CD14-positive monocyte (primary cell): ENCODE data around the gene TMEM174. TPM values are rescaled to one million over a fixed set of nuclear protein-coding genes. Genes with fewer than 3 reads are reported as not detected.

ENCODE experiments used
- DNase-seq, 3 donors: peaks; one replicate each; pipeline ENCODE4 v3.0.0-alpha.2; 2011 to 2022
- H2AFZ ChIP-seq: 2 replicates; pipeline ENCODE4 v1.6.0; 2012; ENCODE audit warnings: mild to moderate bottlenecking, low read depth, low read length, inconsistent platforms; ENCODE audit not compliant: insufficient read depth, poor library complexity, severe bottlenecking
- H3K27ac ChIP-seq, 2 donors: 1 replicate in 1 of 2; 2 replicates in 1 of 2; pipeline ENCODE4 v1.5.1; 2012 to 2013; ENCODE audit warnings: low read length in 2 of 2, control low read depth in 1 of 2, inconsistent platforms in 1 of 2, low read depth in 1 of 2, mild to moderate bottlenecking in 1 of 2
- H3K27me3 ChIP-seq, 2 donors: one replicate each; pipeline versions ENCODE4 v1.6.0 to v1.6.1; 2011 to 2013; ENCODE audit warnings: low read length in 2 of 2; ENCODE audit not compliant: control insufficient read depth in 2 of 2, insufficient read depth in 2 of 2
- H3K36me3 ChIP-seq, 2 donors: replicated peaks in 1 of 2; 1 replicate in 1 of 2; 2 replicates in 1 of 2; pipeline versions ENCODE4 v1.5.1 to v1.6.1; 2012 to 2013; ENCODE audit warnings: low read length in 2 of 2, control low read depth in 1 of 2, inconsistent platforms in 1 of 2, mild to moderate bottlenecking in 1 of 2; ENCODE audit not compliant: insufficient read depth in 2 of 2, control insufficient read depth in 1 of 2
- H3K4me1 ChIP-seq, 2 donors: 1 replicate in 1 of 2; 2 replicates in 1 of 2; pipeline versions ENCODE4 v1.5.1 to v1.6.1; 2012 to 2013; ENCODE audit warnings: low read length in 2 of 2, control low read depth in 1 of 2, inconsistent platforms in 1 of 2, mild to moderate bottlenecking in 1 of 2, moderate library complexity in 1 of 2; ENCODE audit not compliant: insufficient read depth in 2 of 2, control insufficient read depth in 1 of 2
- H3K4me2 ChIP-seq: replicated peaks from 2 replicates; pipeline ENCODE3; 2012; ENCODE audit warnings: low read length, moderate library complexity, mild to moderate bottlenecking; ENCODE audit not compliant: poor library complexity, severe bottlenecking; ENCODE audit errors: extremely low read depth
- H3K4me3 ChIP-seq, 3 experiments: fragments of 200-600 bp in 1 of 3; sonication (generic) in 1 of 3; replicated peaks in 1 of 3; 1 replicate in 2 of 3; 2 replicates in 1 of 3; pipeline ENCODE4 v1.5.1; 2011 to 2013; ENCODE audit warnings: low read length in 3 of 3, mild to moderate bottlenecking in 3 of 3, control low read depth in 2 of 3, low read depth in 2 of 3, inconsistent platforms in 1 of 3, moderate library complexity in 1 of 3
- H3K79me2 ChIP-seq: 2 replicates; pipeline ENCODE4 v1.6.0; 2012; ENCODE audit warnings: mild to moderate bottlenecking, control low read depth, inconsistent platforms, low read length, moderate library complexity; ENCODE audit not compliant: insufficient read depth
- H3K9ac ChIP-seq: 2 replicates; pipeline ENCODE4 v1.6.0; 2017; ENCODE audit warnings: low read length, mild to moderate bottlenecking; ENCODE audit not compliant: insufficient read depth, poor library complexity, severe bottlenecking
- H3K9me3 ChIP-seq, 2 donors: replicated peaks in 1 of 2; 1 replicate in 1 of 2; 2 replicates in 1 of 2; pipeline versions ENCODE4 v1.5.1 to v1.6.1; 2012 to 2013; ENCODE audit warnings: low read length in 2 of 2, control low read depth in 1 of 2; ENCODE audit not compliant: control insufficient read depth in 1 of 2, insufficient read depth in 1 of 2
- H4K20me1 ChIP-seq: 2 replicates; pipeline ENCODE4 v1.6.0; 2012; ENCODE audit warnings: mild to moderate bottlenecking, low read length, control low read depth, moderate library complexity; ENCODE audit not compliant: insufficient read depth
- H3K27ac Mint-ChIP-seq, 7 donors: one replicate each; pipeline ENCODE4 v1.8.0; 2020; ENCODE audit warnings: mild to moderate bottlenecking in 7 of 7, mixed read lengths in 7 of 7, moderate library complexity in 6 of 7, inconsistent platforms in 2 of 7
- H3K27me3 Mint-ChIP-seq, 3 donors: one replicate each; pipeline ENCODE4 v1.8.0; 2021 to 2022; ENCODE audit warnings: low read depth in 3 of 3, mild to moderate bottlenecking in 3 of 3, mixed read lengths in 3 of 3, moderate library complexity in 3 of 3, inconsistent platforms in 1 of 3
- H3K36me3 Mint-ChIP-seq, 2 donors: one replicate each; pipeline ENCODE4 v1.8.0; 2020; ENCODE audit warnings: mixed read lengths in 2 of 2, inconsistent platforms in 1 of 2, mild to moderate bottlenecking in 1 of 2
- H3K4me1 Mint-ChIP-seq: one replicate; pipeline ENCODE4 v1.8.0; 2020; ENCODE audit warnings: mild to moderate bottlenecking, mixed read lengths
- H3K4me3 Mint-ChIP-seq, 2 donors: one replicate each; pipeline ENCODE4 v1.8.0; 2020; ENCODE audit warnings: mild to moderate bottlenecking in 2 of 2, mixed read lengths in 2 of 2, moderate library complexity in 1 of 2
- H3K9me3 Mint-ChIP-seq, 7 donors: one replicate each; pipeline ENCODE4 v1.8.0; 2020 to 2022; ENCODE audit warnings: mixed read lengths in 7 of 7, mild to moderate bottlenecking in 6 of 7, moderate library complexity in 6 of 7, inconsistent platforms in 2 of 7
- CTCF ChIP-seq: fragments of 200-600 bp; IDR thresholded peaks from one replicate; pipeline ENCODE4 v1.8.0; 2022; ENCODE audit warnings: antibody characterized with exemption, mild to moderate bottlenecking
- WGBS: methylation state at CpG from one replicate; pipeline ENCODE4 v1.1.5; 2013; ENCODE audit warnings: missing lambda C conversion rate; ENCODE audit not compliant: insufficient coverage; 5-methylcytosine and 5-hydroxymethylcytosine counted together
- intact Hi-C, 2 donors: fragments of 100-400 bp; cut with micrococcal nuclease; formaldehyde crosslinking; loops; one replicate each; pipeline versions ENCODE4 v1.15.0 to v1.15.1; 2023
- polyA plus RNA-seq, 3 donors: library from polyadenylated mRNA; depleted of rRNA in 1 of 3; unstranded in 2 of 3; stranded (reverse) in 1 of 3; fragments of 300-500 nt in 2 of 3; fragments of >200 nt in 1 of 3; fragmentation: Illumina TruSeq in 2 of 3; gene quantifications; 1 replicate in 2 of 3; 2 replicates in 1 of 3; pipeline ENCODE4 v1.2.3, GENCODE V29; 2012 to 2021

Gene TMEM174
- polyA plus RNA-seq, 3 donors = not detected

DNA sequence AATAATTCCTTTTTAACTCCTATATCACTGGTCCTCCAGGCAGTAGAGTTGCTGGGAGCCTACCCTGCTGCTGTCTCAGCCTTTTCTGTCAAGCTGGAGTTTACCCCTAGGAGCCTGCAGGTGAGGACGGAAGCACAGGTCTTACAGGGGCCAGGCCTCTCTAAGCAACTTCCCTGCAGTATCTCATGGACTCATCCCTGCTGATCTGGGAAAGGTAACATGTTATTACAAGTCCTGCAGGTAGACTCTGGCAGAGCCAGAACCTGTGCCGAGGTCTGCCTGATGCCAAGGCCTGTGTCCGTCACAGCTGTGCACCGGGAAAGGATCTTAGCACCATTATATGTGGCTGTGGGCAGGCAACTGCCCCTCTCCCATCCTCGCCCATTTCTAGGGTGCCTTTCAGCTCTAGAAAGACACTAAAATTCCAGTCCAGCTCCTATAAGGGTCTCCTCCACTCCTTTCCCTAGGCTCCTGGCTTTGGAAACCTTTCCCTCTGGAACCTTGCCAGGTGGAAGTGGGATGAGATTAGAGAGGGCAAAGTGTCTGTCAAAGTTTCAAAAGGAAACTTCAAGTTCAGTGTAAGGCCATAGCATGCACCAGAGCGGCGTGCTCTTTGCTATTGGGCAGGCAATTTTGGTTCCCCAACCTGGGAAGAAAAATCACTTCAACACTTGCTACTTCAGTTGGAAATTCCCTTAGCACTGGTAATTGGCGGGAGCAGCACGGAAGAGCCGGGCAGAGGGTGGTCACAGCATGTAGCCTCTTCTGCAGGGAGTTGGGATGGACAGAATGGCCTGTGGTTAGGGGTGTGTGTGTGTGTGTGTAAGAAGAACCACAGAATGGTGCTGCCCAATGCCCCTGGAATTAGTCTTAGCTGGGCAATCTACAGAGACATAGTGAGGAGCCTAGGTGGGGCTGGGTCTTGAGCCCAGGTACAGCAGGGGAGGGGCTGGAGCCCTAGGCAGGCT is 35.1 kb upstream of the TMEM174 start:
- Histone ChIP-seq H3K27ac (no peak overlapping the region), H3K4me1 (no peaks in the 10 kb centered on the region), H3K36me3 (no peaks in the 10 kb centered on the region), H3K9ac (no peak overlapping the region), H2AFZ (no peak overlapping the region), H3K9me3 (no peaks in the 10 kb centered on the region), H3K4me2 (no peak overlapping the region), H4K20me1 (no peaks in the 10 kb centered on the region), H3K4me3 (no peak overlapping the region), H3K79me2 (no peaks in the 10 kb centered on the region), H3K27me3 (peaks cover 31 to 75% of the 10 kb centered on the region in 2 donors)
- intact Hi-C loops = no loop called here
- Mint-ChIP-seq H3K4me3 (no peak overlapping the region), H3K4me1 (no peaks in the 10 kb centered on the region), H3K27me3 (peaks cover 52 to 73% (median 58%) of the 10 kb centered on the region in 3 donors), H3K9me3 (peaks cover 0 to 4% (median 0%) of the 10 kb centered on the region in 7 donors), H3K27ac (no peak overlapping the region), H3K36me3 (no peaks in the 10 kb centered on the region)
- no peak for DNase-seq
- 92% methylated on average over 4 of the region's 10 CpGs for WGBS
- no peak for TF ChIP-seq CTCF

- H3K4me3 Mint-ChIP-seq = no peak overlapping the region
- no peak for DNase-seq
- H3K4me1 Mint-ChIP-seq = no peaks in the 10 kb centered on the region
- no peak overlapping the region for H3K27ac Mint-ChIP-seq
- H3K36me3 Mint-ChIP-seq = no peaks in the 10 kb centered on the region
- Histone ChIP-seq H3K4me3 (no peak overlapping the region), H3K79me2 (no peaks in the 10 kb centered on the region), H3K9me3 (no peaks in the 10 kb centered on the region), H3K36me3 (no peaks in the 10 kb centered on the region), H3K27ac (no peak overlapping the region), H3K9ac (no peak overlapping the region), H4K20me1 (no peaks in the 10 kb centered on the region), H2AFZ (no peak overlapping the region), H3K27me3 (peaks cover 39 to 77% of the 10 kb centered on the region in 2 donors), H3K4me2 (no peak overlapping the region), H3K4me1 (no peaks in the 10 kb centered on the region)
- peaks cover 0 to 4% (median 0%) of the 10 kb centered on the region in 7 donors for H3K9me3 Mint-ChIP-seq
- intact Hi-C loops = no loop called here
- no CpG with 5 or more reads among the region's 3 CpGs for WGBS
- TF ChIP-seq CTCF = no peak
- peaks cover 56 to 71% (median 59%) of the 10 kb centered on the region in 3 donors for H3K27me3 Mint-ChIP-seq
Observed at GRCh38 chr5:73139485-73139884, 33.5 kb upstream of the TMEM174 start.
